ENCODE measurements around the gene NFIB. TPM values are rescaled to one million over a fixed set of nuclear protein-coding genes. Genes with fewer than 3 reads are reported as not detected.

The NFIB gene
- total and polyA plus RNA-seq, 10 of the 15 experiments (the other 5 are each of a cell fraction or from before 2014, with no cell fraction given) = under 0.01 to 0.19 (median 0.05) TPM; not detected in 3

DNA sequence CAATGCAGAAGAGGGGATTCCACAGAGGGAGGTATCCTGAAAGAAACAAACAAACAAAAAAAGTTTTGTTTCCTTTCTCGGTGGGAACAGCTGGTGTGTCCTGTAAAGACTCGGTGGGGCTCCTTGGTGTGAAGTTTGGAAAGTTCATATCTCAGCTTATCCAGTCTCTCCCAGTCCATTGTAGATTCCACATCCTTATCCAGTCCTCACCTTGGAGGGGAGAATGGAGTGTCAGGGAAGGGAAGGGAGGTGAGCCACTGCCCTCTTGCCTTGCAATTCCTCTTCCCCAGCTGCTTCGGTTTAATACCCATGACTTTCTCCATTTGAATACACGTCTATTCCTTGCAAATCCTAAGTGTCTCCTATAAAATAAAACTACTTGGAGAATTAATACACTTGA, 234.5 kb downstream of the NFIB start:
- Histone ChIP-seq H3K4me1 (ENCODE audit: control insufficient read depth, insufficient read depth, low read length) (no peaks in the 10 kb centered on the region), H3K9me3 (replicated peaks; ENCODE audit: control insufficient read depth, insufficient read depth, low read length) (no peaks in the 10 kb centered on the region), H3K9ac (ENCODE audit: control insufficient read depth, insufficient read depth, low read length) (no peak overlapping the region), H2AFZ (ENCODE audit: control insufficient read depth, low read depth, low read length) (no peak overlapping the region), H3K4me3 (no peak overlapping the region), H3K4me2 (ENCODE audit: control insufficient read depth, insufficient read depth) (no peak overlapping the region), H4K20me1 (ENCODE audit: control insufficient read depth, insufficient read depth) (no peaks in the 10 kb centered on the region), H3K79me2 (ENCODE audit: control insufficient read depth, insufficient read depth, low read length) (no peaks in the 10 kb centered on the region), H3K27ac (ENCODE audit: control insufficient read depth, insufficient read depth) (no peak overlapping the region), H3K36me3 (ENCODE audit: control insufficient read depth in 2 of 2, insufficient read depth in 2 of 2, low read length in 1 of 2) (no peaks in the 10 kb centered on the region), H3K27me3 (replicated peaks in 1 of 2; ENCODE audit: control insufficient read depth in 2 of 2, insufficient read depth in 2 of 2, low read length in 1 of 2) (no peaks in the 10 kb centered on the region)
- in situ Hi-C loops (cut with MboI) (no loop called here), intact Hi-C loops (cut with micrococcal nuclease; ENCODE audit: unreplicated experiment) (no loop called here)
- no peak for FAIRE-seq
- WGBS (ENCODE audit: insufficient coverage, insufficient replicate concordance, low lambda C conversion rate, missing lambda C conversion rate) = 10% methylated on average over 4 of the region's 4 CpGs
- DNase-seq (ENCODE audit: low read depth, low spot score) = no peak
- SMC1A ChIA-PET (ENCODE audit: uncharacterized antibody, unreplicated experiment) = no interaction called here
- no peak for ATAC-seq
- CTCF ChIA-PET = interaction anchor here (0.9 kb wide), 1 partner anchor 36 kb away, joined by 3 read pairs; no protein-coding TSS in a partner anchor
- TF ChIP-seq ZNF24 (IDR thresholded peaks at IDR 0.05) = no peak
- TF ChIP-seq SMARCA5 (IDR thresholded peaks at IDR 0.05) = no peak
- TF ChIP-seq, protein P1, sequence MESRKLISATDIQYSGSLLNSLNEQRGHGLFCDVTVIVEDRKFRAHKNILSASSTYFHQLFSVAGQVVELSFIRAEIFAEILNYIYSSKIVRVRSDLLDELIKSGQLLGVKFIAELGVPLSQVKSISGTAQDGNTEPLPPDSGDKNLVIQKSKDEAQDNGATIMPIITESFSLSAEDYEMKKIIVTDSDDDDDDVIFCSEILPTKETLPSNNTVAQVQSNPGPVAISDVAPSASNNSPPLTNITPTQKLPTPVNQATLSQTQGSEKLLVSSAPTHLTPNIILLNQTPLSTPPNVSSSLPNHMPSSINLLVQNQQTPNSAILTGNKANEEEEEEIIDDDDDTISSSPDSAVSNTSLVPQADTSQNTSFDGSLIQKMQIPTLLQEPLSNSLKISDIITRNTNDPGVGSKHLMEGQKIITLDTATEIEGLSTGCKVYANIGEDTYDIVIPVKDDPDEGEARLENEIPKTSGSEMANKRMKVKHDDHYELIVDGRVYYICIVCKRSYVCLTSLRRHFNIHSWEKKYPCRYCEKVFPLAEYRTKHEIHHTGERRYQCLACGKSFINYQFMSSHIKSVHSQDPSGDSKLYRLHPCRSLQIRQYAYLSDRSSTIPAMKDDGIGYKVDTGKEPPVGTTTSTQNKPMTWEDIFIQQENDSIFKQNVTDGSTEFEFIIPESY (IDR thresholded peaks at IDR 0.05) = no peak
- TF ChIP-seq BHLHE40 (IDR thresholded peaks at IDR 0.05; ENCODE audit: borderline replicate concordance in 1 of 2, low read depth in 2 of 2, low read length in 1 of 2) = no peak
- TF ChIP-seq CBX5 (IDR thresholded peaks at IDR 0.05; ENCODE audit: low read depth) = no peak
- POLR2A ChIA-PET = no interaction called here
- RAD21 ChIA-PET (ENCODE audit: unreplicated experiment) = no interaction called here
- no TSS peak for BruUV-seq (replicated peaks)

DNA sequence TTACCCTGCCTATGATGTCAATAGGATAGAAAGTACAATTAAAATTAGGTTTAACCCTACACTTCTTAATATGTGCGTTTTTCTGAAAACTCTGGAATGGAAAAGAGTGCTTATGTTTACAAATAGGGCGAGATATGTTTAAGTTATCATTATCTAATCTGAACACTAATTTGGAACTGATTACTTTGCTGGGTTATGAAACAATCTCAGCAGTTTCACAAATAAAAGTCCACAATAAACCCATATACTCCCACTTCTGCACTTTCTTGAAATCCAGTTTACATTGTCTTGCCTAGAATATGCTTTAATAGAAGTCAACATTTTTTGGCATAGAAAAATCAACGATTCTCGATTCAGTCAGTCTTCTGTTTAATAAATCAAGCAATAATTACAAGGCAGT, 236.3 kb downstream of the NFIB start:
- TF ChIP-seq NR2F1 (conservative IDR thresholded peaks at IDR 0.05) (no peak), HDAC2 (IDR thresholded peaks at IDR 0.05) (no peak), CBX5 (IDR thresholded peaks at IDR 0.05; ENCODE audit: low read depth) (no peak)
- no TSS peak for BruUV-seq (replicated peaks)
- intact Hi-C loops (cut with micrococcal nuclease; ENCODE audit: unreplicated experiment) (no loop called here), in situ Hi-C loops (cut with MboI) (no loop called here)
- POLR2A ChIA-PET = no interaction called here
- Histone ChIP-seq H3K36me3 (ENCODE audit: control insufficient read depth in 2 of 2, insufficient read depth in 2 of 2, low read length in 1 of 2) (no peaks in the 10 kb centered on the region), H3K9me3 (replicated peaks; ENCODE audit: control insufficient read depth, insufficient read depth, low read length) (no peaks in the 10 kb centered on the region), H3K27me3 (replicated peaks in 1 of 2; ENCODE audit: control insufficient read depth in 2 of 2, insufficient read depth in 2 of 2, low read length in 1 of 2) (no peaks in the 10 kb centered on the region), H2AFZ (ENCODE audit: control insufficient read depth, low read depth, low read length) (no peak overlapping the region), H3K4me2 (ENCODE audit: control insufficient read depth, insufficient read depth) (no peak overlapping the region), H3K27ac (ENCODE audit: control insufficient read depth, insufficient read depth) (no peak overlapping the region), H4K20me1 (ENCODE audit: control insufficient read depth, insufficient read depth) (no peaks in the 10 kb centered on the region), H3K79me2 (ENCODE audit: control insufficient read depth, insufficient read depth, low read length) (no peaks in the 10 kb centered on the region), H3K4me3 (no peak overlapping the region), H3K9ac (ENCODE audit: control insufficient read depth, insufficient read depth, low read length) (no peak overlapping the region), H3K4me1 (ENCODE audit: control insufficient read depth, insufficient read depth, low read length) (no peaks in the 10 kb centered on the region)
- WGBS (ENCODE audit: insufficient coverage, insufficient replicate concordance, low lambda C conversion rate, missing lambda C conversion rate) = 0% methylated on average over 4 of the region's 4 CpGs
- no peak for DNase-seq (ENCODE audit: low read depth, low spot score)
- CTCF ChIA-PET = no interaction called here
- RAD21 ChIA-PET (ENCODE audit: unreplicated experiment) = no interaction called here
- no peak for FAIRE-seq
- SMC1A ChIA-PET (ENCODE audit: uncharacterized antibody, unreplicated experiment) = no interaction called here
- no peak for ATAC-seq

Data from GM12878 (cell line).